ENCODE data around the gene C19orf47.

C19orf47 gene

GRCh38 chr19:40313229-40313983 is 34.8 kb downstream of the C19orf47 start:
- DNase-seq = no peak

- DNase-seq = no peak
These were observed 35.7 kb downstream of the C19orf47 start for GRCh38 chr19:40312533-40312932.

- no peak for DNase-seq
These were observed 38.5 kb downstream of the C19orf47 start for GRCh38 chr19:40309666-40310065.

- DNase-seq = no peak
These were observed 42.8 kb downstream of the C19orf47 start for GRCh38 chr19:40305403-40305802.

GRCh38 chr19:40304306-40304705 is 43.9 kb downstream of the C19orf47 start:
- no peak for DNase-seq

GRCh38 chr19:40303765-40304164 is 44.4 kb downstream of the C19orf47 start:
- no peak for DNase-seq

GRCh38 chr19:40302224-40303011 is 45.8 kb downstream of the C19orf47 start:
- DNase-seq = no peak

- DNase-seq = no peak
These were observed 47.5 kb downstream of the C19orf47 start for GRCh38 chr19:40300668-40301067.

- no peak for DNase-seq
These were observed 50.2 kb downstream of the C19orf47 start for GRCh38 chr19:40298026-40298425.

GRCh38 chr19:40294560-40294959 is 53.6 kb downstream of the C19orf47 start:
- DNase-seq = no peak

GRCh38 chr19:40286971-40287421 is 61.2 kb downstream of the C19orf47 start:
- DNase-seq = no peak

- no peak for DNase-seq
These were observed 61.8 kb downstream of the C19orf47 start for GRCh38 chr19:40286235-40286970.

- DNase-seq = peak; percentile 95
These were observed 62.6 kb downstream of the C19orf47 start for GRCh38 chr19:40285353-40286234.

GRCh38 chr19:40284501-40285352 is 63.5 kb downstream of the C19orf47 start, which contains the start of gene AKT2:
AKT2 (minus strand) TSS chr19:40285345; CDS start chr19:40265267, 20,078 bp downstream.
- no peak for DNase-seq

GRCh38 chr19:40284251-40284500 is 64.0 kb downstream of the C19orf47 start:
- DNase-seq = no peak

- no peak for DNase-seq
These were observed 64.6 kb downstream of the C19orf47 start for GRCh38 chr19:40283414-40284250.

- no peak for DNase-seq
These were observed 65.3 kb downstream of the C19orf47 start for GRCh38 chr19:40282920-40283319.

GRCh38 chr19:40282209-40282580 is 66.0 kb downstream of the C19orf47 start:
- no peak for DNase-seq

GRCh38 chr19:40281381-40282208 is 66.6 kb downstream of the C19orf47 start:
- no peak for DNase-seq
